ENCODE results near the gene PPP2R3A. TPM values are rescaled to one million over a fixed set of nuclear protein-coding genes. Genes with fewer than 3 reads are reported as not detected.
"Not testable (repeated sequence)": the region's sequence is repeated elsewhere in the genome, so short reads cannot be mapped to it uniquely, and the experiment has no call there.

PPP2R3A gene
- polyA plus RNA-seq, 1 donor, result 57.6 TPM

DNA sequence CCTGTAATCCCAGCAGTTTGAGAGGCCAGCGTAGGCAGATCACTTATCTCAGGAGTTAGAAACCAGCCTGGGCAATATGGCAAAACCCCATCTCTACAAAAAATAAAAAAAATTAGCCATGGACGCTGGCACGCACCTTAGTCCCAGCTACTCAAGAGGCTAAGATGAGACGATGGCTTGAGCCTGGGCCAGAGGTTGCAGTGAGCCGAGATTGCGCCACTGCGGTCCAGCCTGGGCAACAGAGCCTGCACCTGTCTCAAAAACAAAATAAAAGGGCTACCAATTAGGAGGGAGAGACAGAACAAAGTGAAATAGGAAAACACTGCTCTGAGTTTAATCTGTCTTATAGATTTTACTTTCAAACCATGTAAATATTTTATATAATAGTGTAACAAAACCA, 196.8 kb downstream of the PPP2R3A start:
- no peak for DNase-seq

DNA sequence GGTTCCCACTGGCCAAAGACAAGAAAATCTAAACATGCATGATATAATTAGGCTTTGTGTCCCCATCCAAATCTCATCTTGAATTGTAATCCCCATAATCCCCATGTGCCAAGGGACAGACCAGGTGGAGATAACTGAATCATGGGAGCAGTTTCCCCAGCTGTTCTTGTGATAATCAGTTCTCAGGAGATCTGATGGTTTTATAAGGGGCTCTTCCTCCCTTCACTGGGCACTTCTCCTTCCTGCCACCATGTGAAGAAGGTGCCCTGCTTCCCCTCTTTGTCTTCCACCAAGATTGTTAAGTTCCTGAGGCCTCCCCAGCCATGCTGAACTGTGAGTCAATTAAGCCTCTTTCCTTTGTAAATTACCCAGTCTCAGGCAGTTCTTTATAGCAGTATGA, 198.1 kb downstream of the PPP2R3A start:
- DNase-seq, result not testable (repeated sequence)

DNA sequence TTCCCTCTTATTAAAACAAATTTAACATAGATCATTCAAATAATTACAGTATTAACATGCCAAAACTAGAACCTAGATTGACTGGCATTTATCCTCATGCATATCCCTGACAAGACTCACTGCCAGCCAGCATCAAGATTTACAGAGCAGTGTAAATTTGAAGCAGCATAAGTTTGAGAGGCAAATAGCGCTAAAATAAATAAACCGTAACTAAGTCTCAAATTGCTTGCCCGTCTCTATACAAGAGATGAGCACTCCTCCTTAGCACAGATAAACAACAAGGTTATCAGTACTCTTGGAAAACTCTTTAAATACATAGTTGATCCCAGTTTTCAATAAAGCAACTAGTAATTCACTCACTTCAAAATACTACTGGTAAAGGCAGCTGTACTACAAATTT, 201.0 kb downstream of the PPP2R3A start:
- no peak for DNase-seq

DNA sequence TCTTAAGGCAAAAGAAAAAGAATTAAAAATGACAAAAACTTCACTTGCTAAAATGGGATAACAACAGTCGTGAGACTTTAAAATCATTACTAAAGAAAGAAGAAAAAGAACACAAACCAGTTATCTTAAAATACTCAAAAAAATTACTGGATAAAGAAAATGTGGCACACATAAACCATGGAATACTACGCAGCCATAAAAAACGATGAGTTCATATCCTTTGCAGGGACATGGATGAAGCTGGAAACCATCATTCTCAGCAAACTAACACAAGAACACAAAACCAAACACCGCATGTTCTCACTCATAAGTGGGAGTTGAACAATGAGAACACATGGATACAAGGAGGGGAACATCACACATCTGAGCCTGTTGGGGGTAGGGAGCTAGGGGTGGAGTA, 202.7 kb downstream of the PPP2R3A start:
- DNase-seq, result not testable (repeated sequence)

DNA sequence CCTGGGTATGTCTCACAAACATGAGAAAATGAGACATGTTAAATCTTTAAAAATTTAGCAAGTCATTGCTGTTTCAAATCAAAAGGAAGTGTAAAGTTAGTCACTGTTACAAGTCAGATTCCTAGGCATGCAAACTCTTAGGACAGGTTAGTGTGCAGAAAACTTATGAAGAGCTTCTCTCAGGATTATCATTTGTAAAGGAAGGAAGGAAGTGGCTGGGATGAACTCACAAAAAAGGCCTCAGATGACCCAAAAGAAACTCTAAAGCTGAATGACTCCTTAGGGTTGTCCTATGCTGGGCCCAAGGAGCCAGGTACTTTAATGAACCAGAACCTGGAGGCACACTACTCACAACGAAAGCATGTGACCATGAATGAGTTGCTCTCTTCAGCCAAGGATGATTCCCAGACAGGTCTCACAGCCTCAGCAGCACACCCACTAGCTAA, 205.6 kb downstream of the PPP2R3A start:
- no peak for DNase-seq

DNA sequence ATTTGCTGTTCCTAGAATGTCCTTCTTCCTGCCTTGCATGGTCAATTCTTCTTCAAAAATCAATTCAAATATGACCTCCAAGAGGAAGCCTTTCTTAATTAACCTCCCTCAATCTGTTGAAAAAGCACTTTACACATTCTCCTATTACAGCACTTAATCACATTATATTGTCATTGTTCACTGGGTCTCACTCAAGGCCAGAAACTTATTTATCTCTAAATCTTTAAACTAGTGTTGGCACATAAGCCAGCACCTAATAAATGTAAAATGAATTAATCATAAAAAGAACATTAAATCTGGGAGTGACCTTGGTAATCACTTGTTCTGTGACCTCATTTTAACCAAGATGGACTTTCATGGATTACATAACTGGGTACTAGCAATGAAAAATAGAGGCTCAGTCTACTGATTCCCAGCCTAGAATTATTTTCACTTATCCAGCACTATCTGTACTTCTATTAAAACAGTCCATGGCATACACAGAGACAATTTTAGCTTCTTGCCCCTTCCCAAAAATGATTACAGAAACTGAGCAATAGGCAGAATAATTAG, 208.5 kb downstream of the PPP2R3A start:
- no peak for DNase-seq

DNA sequence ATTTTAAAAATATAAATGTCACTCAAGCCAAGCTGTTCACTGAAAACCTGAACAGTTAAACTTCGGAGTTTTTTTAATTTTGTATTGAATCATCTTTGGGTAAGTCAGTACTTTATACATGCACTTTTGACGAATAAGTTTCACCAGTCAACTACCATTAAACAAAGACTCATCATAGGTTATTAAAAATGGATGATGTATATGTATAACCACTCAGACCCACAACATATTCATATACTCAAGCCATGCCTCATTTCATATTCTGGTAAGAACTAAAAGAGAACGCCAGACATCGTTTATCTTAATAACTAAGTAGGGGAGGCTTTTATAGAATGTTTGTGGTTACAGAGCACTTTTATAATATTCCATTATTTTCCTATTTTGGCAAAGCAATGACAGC, 212.3 kb downstream of the PPP2R3A start:
- DNase-seq, result no peak

DNA sequence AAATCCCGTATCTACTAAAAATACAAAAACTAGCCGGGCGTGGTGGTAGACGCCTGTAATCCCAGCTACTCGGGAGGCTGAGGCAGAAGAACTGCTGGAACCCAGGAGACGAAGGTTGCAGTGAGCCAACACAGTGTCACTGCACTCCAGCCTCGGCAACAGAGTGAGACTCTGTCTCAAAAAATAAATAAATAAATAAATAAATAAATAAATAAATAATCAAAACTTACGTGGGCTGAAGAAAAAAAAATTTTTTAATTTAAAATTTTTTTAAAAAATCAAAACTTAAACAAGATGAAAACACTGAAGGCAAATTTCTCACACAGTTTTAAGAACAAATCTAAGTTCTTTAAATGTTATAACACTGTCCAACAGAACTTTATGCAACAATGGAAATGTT, 216.2 kb downstream of the PPP2R3A start:
- DNase-seq, result no peak

DNA sequence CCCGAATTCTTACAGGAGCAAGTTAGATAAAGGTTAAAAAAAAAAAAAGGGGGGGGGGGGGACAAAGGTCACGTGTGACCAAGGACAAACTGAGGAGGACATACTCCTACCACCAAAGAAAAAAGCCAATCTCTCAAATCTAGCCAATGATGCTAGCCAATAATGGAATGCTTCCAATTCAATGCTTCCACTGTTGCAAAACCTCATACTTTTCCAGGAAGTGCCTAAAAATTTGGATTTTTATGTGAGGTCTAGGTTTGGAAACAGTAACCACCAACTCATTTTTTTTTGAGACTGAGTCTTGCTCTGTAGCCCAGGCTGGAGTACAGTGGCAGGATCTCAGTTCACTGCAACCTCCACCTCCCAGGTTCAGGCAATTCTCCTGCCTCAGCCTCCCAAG, 219.2 kb downstream of the PPP2R3A start:
- no peak for DNase-seq

DNA sequence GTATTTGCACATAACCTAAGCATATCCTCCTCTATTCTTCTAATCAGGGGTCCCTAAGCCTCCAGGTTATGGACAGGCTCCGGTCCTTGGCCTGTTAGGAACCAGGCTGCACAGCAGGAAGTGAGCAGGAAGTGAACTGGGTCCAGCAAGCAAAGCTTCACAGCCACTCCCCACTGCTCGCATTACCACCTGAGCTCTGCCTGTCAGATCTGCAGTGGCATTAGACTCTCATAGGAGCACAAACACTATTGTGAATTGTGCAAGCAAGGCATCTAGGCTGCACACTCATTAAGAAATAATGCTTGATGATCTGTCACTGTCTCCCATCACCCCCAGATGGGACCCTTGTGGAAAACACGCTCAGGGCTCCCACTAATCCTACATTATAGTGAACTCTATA, 220.8 kb downstream of the PPP2R3A start:
- DNase-seq, result no peak

DNA sequence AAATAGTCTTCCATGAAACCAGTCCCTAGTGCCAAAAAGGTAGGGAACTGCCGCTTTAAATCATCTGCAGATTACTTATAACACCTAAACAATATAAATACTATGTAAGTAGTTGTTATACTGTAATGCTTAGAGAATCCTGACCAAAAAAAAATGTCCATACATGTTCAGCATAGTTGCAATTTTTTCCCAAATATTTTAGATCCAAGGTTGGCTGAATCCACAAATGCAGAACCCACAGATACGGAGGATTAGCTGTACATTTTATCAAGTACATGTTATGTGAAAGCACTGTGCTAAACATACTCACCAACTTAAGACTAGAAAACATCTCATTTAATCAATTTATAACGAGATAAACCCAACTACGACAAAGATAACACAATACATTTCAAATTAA, 221.3 kb downstream of the PPP2R3A start:
- DNase-seq, result no peak

DNA sequence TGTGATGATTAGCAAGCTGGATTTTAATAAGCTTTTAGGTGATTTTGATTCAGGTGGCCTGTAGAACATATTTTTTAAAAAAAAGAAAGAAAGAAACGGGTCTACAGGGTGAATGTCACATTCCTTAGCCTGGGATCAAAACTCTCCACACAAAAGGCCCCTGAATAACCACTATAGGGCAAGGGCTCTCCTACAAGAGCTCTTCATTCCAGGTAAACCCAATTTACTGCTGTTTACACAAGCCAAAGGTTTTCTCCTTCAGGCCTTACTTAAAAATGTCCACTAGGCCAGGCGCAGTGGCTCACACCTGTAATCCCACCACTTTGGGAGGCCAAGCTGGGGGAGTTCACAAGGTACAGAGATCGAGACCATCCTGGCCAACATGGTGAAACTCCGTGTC, 222.3 kb downstream of the PPP2R3A start:
- no peak for DNase-seq

DNA sequence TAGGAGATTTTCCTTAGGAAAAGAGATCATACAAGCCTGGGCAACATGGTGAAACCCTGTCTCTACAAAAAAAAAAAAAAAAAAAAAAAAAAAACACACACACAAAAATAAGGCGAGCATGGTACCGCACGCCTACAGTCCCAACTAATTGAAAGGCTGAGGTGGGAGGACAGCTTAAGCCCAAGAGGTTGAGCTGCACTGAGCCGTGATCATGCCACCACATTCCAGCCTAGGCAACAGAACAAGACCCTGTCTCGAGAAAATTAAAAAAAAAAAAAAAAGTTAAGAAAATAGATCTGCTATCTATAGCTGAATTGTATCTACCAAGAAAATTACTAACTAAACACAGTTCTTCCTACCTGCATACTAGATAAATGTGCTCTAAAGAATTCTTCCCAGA, 223.5 kb downstream of the PPP2R3A start:
- DNase-seq, result no peak

DNA sequence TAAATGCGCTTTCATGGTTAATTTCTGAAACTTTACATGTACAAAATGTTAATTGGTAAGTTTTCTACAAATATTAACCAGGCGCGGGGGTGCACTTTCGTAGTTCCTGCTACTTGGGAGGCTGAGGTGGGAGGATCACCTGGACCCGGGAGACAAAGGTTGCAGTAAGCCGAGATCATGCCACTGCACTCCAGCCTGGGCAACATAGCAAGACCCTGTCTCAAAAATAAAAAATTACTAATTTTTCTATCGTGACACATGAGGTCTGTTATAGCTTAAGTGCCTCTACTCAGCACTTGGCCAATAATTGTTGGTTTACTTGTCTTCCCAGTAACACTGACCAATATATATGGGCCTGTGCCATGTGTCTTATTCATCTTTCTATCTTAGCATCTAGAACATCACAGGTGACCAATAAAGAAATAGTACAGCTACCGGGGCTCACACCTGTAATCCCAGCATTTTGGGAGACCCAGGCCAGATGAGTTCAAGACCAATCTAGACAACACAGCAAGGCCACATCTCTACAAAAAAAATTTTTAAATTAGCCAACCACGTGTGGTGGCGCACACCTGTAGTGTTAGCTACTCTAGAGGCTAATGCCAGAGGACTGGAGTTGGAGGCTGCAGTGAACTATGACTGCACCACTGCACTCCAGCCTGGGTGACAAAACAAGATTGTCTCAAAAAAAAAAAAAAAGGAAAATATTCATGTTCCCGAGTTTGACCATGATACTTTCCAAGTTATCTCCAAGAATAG, 224.5 kb downstream of the PPP2R3A start:
- no peak for DNase-seq

DNA sequence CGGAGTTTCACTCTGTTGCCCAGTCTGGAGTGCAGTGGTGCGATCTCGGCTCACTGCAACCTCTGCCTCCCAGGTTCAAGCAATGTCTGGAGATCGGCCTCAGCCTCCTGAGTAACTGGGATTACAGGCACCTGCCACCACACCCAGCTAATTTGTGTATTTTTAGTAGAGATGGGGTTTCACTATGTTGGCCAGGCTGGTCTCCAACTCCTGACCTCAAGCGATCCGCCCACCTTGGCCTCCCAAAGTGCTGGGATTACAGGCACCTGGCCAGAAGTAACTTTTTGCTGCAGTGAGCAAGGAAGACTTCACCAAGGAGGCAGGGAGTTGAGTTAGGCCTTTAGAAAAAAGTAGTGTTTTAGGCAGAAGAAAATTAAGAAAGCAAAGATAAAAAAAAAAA, 226.7 kb downstream of the PPP2R3A start:
- DNase-seq, result not testable (repeated sequence)

DNA sequence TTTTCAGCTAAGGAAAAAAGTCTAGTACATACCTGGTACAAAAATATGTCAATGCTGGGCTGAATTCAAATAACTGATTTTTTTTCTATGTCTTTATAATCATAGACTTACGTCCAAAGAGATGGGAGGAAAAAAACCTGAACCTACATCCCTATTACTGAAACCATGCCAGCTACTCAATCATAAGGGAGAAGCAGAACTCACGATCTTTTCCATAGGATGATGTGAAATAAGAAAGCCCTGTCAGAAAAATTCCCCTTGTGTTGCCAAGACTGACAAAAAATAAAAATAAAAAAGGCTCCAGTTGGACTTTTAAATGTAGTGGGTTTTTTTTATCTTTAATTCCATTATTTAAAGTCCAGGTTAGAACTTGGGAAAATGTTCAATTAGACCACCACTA, 227.3 kb downstream of the PPP2R3A start:
- peak; percentile 19 for DNase-seq

DNA sequence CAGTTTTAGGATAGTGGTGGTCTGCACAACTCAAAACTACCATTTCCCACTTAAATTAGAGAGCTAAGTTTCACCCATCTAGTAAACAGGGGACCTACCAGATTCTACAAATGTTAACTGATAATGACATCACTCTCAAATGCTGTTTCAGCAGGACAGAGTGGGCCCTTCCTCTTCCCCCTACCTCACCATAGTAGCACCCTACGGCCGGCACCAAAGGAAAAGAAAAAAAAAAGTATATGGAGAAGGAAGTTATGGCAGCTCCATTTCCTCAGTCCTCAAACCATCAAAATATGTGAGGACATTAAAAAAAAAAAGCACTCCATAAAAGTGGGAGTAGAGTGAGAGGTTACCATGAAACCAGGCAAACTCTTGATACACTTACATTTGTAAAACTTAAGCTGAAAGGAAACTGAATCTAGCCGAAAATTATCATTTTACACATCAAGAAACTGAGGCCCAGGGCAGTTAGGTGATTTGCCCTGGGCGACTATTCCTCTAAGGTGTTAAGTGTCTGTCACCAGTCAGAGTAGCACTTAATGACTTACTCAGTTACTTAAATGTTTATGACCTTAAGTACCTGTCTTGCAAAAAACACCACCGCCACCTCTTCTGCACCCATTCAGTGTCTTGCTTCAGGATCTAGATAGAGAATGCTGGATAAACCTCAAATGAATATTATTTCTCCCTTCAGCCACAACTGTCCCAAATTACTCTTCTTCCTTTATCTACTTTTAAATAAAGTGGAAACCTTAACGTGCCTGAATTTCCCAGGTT, 227.9 kb downstream of the PPP2R3A start:
- peak; percentile 13 for DNase-seq

DNA sequence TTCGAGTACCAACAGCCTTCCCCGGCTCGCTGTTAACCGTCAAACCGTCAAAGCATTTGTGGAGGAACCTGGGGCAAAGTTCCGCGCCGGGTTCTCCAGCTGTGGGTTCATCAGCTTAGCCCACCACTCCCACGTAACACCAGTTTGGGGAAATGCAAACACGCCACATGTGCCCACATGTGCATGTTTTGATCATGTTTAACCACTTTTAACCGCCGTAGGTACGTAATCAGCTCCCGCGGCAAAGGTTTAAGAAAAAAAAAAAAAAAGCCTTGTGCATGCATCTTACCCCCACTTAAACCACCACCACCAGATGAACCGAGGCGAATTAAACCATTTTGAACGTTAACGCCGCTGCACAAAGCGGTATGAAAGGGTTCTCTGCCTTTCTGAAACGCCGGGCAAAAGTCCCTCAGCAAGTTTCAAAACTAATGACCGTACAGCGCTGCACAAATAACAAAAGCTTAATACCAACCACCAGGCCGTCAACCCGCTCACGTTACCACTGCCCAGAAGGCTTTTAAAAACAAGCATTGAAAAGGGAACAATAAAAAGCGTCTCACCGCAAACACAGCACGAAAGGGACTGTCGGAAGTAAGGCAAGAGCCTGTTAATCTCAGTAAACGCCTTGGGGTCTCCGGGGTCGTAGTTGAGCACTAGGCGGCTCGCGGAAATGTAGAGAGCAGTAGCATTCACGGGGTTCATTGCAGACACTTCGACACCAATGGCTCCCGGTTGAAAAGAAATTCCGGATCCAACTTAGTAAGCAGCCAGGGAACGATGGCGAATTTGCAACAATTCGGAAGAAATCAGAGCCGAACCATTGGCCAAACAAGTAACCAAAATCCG, 229.1 kb downstream of the PPP2R3A start:
- DNase-seq, result peak; percentile 15

DNA sequence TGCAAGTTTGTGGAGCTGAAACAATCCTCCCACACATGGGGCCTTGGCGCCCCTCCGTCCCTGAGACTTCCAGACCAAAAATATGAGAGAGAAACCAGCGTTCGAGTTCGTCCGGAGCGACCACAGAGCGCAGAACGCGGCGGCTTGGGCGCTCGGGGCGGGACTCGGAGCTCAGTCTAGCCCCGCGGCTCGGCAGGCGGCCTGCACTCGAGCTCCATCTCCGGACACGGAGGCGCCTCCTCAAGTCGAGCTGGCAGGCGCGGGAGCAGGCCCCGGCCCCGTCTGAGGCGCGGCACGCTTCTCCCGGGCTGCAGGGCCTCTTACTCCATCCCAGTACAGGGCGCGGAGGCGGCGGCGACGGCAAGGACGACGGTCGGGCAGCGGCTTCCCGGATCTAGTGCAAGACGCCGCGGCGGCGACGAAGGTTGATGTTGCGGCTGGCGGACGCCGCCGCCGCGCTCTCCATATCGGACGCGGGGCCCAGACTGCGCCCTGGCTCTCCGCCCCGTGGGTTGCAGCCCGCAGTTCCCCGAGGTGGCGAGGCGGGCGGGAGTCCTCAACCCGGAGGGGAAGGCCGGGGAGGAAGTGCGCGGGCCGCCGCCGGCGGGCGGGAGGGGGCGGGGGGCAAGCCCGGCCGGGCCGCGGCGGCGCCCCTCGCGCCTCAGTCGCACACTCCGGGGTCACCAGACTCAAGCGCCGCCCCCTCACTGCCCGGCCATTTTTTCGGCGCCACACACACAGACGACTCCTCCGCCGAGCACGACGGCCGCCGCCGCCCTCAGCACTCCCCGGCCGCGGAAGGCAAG, 229.9 kb downstream of the PPP2R3A start:
- peak; percentile 86 for DNase-seq

DNA sequence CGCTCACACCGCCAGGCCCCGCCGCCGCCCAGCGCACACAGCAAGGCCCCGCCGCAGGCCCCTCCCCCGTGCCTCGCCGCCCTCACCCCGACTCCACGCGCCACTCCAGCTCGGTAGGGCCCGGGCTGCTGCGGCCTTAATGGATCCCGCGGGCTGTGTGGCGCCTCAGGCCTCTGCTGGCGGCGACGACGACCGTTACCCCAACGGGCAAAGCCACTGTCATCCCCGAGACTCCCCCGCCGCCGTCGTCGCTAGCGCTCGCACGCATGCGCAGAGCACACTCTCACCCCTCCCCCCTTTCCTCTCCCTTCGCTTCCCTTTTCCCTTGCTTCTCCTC, 230.5 kb downstream of the PPP2R3A start, which contains the start of gene MSL2:
TSS of gene MSL2 (minus strand) at position 272 of the 337 bp plus-strand sequence. CDS start 1,222 bp downstream, outside the sequence.
- no peak for DNase-seq

DNA sequence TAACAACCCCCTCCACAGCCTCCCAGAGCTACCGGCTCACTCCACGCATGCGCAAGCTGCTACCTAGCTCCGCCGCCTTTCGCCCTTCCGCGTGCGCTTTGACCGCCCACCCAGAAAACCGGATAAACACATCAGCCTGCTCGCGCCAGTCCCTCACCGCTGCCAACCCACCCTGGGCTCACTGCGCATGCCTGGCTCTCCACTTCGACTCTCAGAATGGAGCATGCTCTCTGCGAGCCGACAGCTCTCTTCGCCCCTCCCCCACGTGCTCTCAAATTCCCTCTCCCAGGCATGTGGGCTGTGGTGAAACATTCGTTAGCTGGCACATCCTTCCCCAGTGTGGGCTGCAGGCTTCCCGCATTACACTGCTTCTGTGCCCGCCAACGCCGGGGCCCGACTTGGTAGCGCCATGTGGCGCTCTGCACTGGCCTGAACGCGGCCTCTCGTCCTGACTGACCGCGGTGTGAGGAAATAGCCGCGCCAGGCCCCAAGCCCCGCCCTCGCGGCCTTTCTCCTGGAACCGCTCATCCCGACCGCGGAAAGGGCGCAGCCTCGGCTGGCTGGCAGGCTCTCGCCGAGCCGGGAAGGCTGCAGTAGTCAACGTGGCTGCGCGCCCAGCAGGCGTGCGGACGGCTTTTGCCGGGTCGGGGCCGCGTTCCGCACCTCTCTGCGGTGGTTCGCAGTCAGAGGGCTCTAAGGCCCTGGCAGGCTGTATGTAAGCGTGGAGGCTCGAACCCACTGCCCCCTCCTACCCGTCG, 231.1 kb downstream of the PPP2R3A start:
- DNase-seq, result peak; percentile 100

Measured in hindlimb muscle (tissue), 1 donor.